Muscle of arm (tissue), 12 donors: ENCODE measurements around the gene TP53. TPM values are rescaled to one million over a fixed set of nuclear protein-coding genes. Genes with fewer than 3 reads are reported as not detected.
"Not testable (repeated sequence)": the region's sequence is repeated elsewhere in the genome, so short reads cannot be mapped to it uniquely, and the experiment has no call there.

Experiments used
- DNase-seq: peaks from one replicate; pipeline ENCODE4 v3.0.0-alpha.2; 2013
- polyA plus RNA-seq, 12 donors: library from polyadenylated mRNA; unstranded; fragments of 120-200 nt; gene quantifications; one replicate each; pipeline ENCODE4 v1.2.1, GENCODE V29; 2013; ENCODE audit not compliant: insufficient read length in 12 of 12

Gene TP53
- polyA plus RNA-seq, 12 donors = 32.5 to 874 (median 37.6) TPM

DNA sequence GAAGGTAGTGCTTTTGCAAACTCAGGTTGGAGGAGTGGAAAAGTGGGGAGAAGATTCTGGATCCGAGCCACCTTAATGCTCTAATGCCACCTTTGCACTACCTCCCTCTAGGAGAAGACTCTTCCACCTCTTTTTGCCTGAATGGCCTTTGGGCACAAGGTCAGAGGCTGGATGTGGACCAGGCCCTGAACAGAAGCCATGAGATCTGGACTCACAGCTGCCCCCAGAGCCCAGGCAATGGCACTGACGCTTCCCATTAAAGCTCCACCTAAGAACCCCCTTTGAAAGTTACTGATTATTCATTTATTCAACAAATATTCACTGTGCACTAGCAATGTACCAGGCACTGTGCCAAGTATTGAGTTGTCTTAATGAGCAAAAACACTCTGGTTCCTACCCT is 54.2 kb downstream of the TP53 start:
- no peak for DNase-seq

GRCh38 chr17:7632492-7632894 is 54.8 kb downstream of the TP53 start:
- no peak for DNase-seq

GRCh38 chr17:7631398-7632380 is 55.6 kb downstream of the TP53 start:
- DNase-seq = no peak

DNA sequence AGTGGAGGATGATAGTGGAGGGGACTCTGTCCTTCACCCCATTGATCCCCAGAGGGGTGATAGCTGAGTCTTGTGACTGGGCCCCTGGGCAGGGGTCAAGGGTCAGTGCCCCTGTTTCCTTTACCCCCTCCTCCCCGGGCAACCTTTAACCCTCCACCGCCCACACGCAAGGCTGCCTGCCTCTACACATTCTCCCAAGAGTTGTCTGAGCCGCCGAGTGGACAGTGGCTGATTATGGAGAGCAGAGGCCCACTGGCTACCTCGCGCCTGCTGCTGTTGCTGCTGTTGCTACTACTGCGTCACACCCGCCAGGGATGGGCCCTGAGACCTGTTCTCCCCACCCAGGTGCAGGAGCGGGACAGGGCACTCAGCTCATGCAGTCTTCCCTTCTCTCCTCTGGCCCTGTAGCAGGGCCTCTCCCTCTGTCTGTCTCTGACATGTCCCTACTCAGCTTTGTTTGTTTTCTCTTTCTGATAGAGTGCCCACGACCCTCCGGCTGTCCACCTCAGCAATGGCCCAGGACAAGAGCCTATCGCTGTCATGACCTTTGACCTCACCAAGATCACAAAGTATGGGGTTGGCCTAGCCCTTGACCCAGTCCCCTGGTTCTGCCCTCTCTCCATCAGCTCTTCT is 57.2 kb downstream of the TP53 start, which contains the start of gene SHBG:
Gene SHBG, plus strand, starts transcription at position 197 of the 633 bp plus-strand sequence. Its CDS starts 38 bp downstream, at position 235.
- no peak for DNase-seq

GRCh38 chr17:7627250-7628121 is 59.8 kb downstream of the TP53 start, which contains the start of gene SAT2:
Gene SAT2, minus strand, starts transcription at chr17:7627821. Its CDS starts 186 bp downstream, at chr17:7627635.
- peak; percentile 95 for DNase-seq

GRCh38 chr17:7626956-7627249 is 60.4 kb downstream of the TP53 start:
- DNase-seq = no peak

- no peak for DNase-seq
Measured at GRCh38 chr17:7626307-7626706, 61.0 kb downstream of the TP53 start.

GRCh38 chr17:7625749-7626148 is 61.5 kb downstream of the TP53 start:
- not testable (repeated sequence) for DNase-seq

DNA sequence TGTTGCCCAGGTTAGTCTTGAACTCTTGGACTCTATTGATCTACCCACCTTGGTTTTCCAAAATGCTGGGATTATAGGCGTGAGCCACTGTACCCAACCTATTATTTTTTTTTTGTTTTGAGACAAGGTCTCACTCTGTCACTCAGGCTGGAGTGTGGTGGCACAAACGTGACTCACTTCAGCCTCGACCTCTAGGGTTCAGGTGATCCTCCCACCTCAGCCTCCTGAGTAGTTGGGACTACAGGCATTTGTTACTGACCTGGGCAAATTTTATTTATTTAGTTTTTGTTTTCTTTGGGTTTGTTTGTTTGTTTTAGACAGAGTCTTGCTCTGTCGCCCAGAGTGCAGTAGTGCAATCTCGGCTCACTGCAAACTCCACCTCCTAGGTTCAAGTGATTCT is 63.6 kb downstream of the TP53 start:
- no peak for DNase-seq

DNA sequence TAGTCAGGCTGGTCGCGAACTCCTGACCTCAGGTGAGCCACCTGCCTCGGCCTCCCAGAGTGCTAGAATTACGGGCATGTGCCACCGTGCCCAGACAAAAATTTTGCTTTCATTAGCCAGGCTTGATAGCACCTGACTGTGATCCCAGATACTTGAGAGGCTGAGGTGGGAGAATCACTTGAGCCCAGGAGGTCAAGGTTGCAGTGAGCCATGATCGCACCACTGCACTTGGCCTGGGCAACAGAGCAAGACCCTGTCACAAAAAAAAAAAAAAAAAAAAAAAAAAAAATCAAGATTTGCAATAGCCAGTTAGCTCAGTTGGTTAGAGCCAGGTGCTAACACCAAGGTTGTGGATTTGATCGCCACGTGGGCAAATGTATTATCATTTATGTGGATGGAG is 66.5 kb downstream of the TP53 start:
- DNase-seq = no peak

DNA sequence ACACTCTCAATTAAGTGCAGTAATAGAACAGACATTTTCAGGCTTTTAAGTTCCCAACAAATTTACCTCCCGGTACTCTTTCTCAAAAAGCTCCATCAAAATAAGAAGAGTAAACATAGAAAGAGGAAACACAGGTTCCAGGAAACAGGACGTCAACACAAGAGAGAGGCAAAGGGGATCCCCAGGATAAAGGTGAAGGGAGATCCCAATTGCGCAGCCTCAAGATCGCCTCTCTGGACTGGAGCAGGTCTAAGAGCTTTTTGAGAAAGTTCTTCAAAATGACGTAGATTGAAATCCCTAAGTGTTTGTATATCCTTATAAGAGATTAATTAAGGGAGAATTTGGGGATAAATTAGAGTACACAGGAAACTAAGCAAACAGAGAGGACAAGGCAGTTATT is 68.7 kb downstream of the TP53 start:
- DNase-seq = no peak

Other genes with a start within 250 kb of the TP53 start
- gene FGF11, start 248.0 kb downstream of the TP53 start, polyA plus RNA-seq = 10 to 100 TPM in 1 of 12 donors, 1 to 10 TPM in 9, under 1 TPM in 1, not detected in 1; 0.97 to 15.9 (median 2.4) TPM
- gene CHRNB1, start 242.4 kb downstream of the TP53 start, polyA plus RNA-seq = 10 to 100 TPM in 11 of 12 donors, not detected in 1; 35.1 to 91.7 (median 79.7) TPM
- gene ZBTB4, start 207.9 kb downstream of the TP53 start, polyA plus RNA-seq = 10 to 100 TPM in 11 of 12 donors, not detected in 1; 20.6 to 54.7 (median 24.4) TPM
- under 1 TPM in 9 of 12 donors, not detected in 3; 0.08 to 0.65 (median 0.29) TPM for gene SLC35G6, start 206.0 kb downstream of the TP53 start, polyA plus RNA-seq
- 100 to 1,000 TPM in 2 of 12 donors, 10 to 100 TPM in 10; 42.7 to 443 (median 60.3) TPM for gene POLR2A, start 203.1 kb downstream of the TP53 start, polyA plus RNA-seq
- gene TNFSF12, start 138.4 kb downstream of the TP53 start, polyA plus RNA-seq = 10 to 100 TPM in 11 of 12 donors, not detected in 1; 18.6 to 34.0 (median 24.7) TPM
- 10 to 100 TPM in 1 of 12 donors, 1 to 10 TPM in 10, not detected in 1; 2.8 to 21.1 (median 4.4) TPM for gene TNFSF13, start 128.7 kb downstream of the TP53 start, polyA plus RNA-seq
- 10 to 100 TPM in 11 of 12 donors, not detected in 1; 30.8 to 61.1 (median 43.5) TPM for gene SENP3, start 125.6 kb downstream of the TP53 start, polyA plus RNA-seq
- gene CD68, start 107.9 kb downstream of the TP53 start, polyA plus RNA-seq = 100 to 1,000 TPM in 1 of 12 donors, 10 to 100 TPM in 10, not detected in 1; 16.8 to 222 (median 25.6) TPM
- 10 to 100 TPM in 11 of 12 donors, not detected in 1; 26.7 to 60.9 (median 46.7) TPM for gene MPDU1, start 103.6 kb downstream of the TP53 start, polyA plus RNA-seq
- gene SOX15, start 97.4 kb downstream of the TP53 start, polyA plus RNA-seq = 10 to 100 TPM in 1 of 12 donors, 1 to 10 TPM in 9, not detected in 2; 1.3 to 12.9 (median 1.8) TPM
- gene FXR2, start 72.6 kb downstream of the TP53 start, polyA plus RNA-seq = 10 to 100 TPM in 11 of 12 donors, not detected in 1; 30.5 to 71.8 (median 37.0) TPM
- gene SAT2, start 59.7 kb downstream of the TP53 start, polyA plus RNA-seq = 10 to 100 TPM in 11 of 12 donors, not detected in 1; 44.5 to 83.2 (median 68.8) TPM
- gene SHBG, start 57.4 kb downstream of the TP53 start, polyA plus RNA-seq = 1 to 10 TPM in 7 of 12 donors, under 1 TPM in 3, not detected in 2; 0.60 to 2.1 (median 1.2) TPM
- 10 to 100 TPM in 11 of 12 donors, not detected in 1; 15.8 to 39.9 (median 26.1) TPM for gene ATP1B2, start 36.6 kb downstream of the TP53 start, polyA plus RNA-seq
- gene WRAP53, start 987 bp upstream of the TP53 start, polyA plus RNA-seq = 1 to 10 TPM in 11 of 12 donors, not detected in 1; 5.1 to 9.9 (median 7.5) TPM
- 10 to 100 TPM in 2 of 12 donors, 1 to 10 TPM in 9, not detected in 1; 3.2 to 15.0 (median 6.0) TPM for gene EFNB3, start 17.7 kb upstream of the TP53 start, polyA plus RNA-seq
- 10 to 100 TPM in 2 of 12 donors, 1 to 10 TPM in 9, not detected in 1; 2.3 to 13.6 (median 3.8) TPM for gene DNAH2, start 30.3 kb upstream of the TP53 start, polyA plus RNA-seq
- gene KDM6B, start 146.7 kb upstream of the TP53 start, polyA plus RNA-seq = 10 to 100 TPM in 11 of 12 donors, not detected in 1; 10.9 to 26.5 (median 14.6) TPM
- gene TMEM88, start 167.6 kb upstream of the TP53 start, polyA plus RNA-seq = 10 to 100 TPM in 11 of 12 donors, not detected in 1; 14.1 to 29.0 (median 20.2) TPM
- gene NAA38, start 170.1 kb upstream of the TP53 start, polyA plus RNA-seq = 10 to 100 TPM in 11 of 12 donors, not detected in 1; 34.8 to 74.9 (median 41.8) TPM
- 10 to 100 TPM in 4 of 12 donors, 1 to 10 TPM in 7, not detected in 1; 6.7 to 14.1 (median 8.7) TPM for gene CYB5D1, start 170.5 kb upstream of the TP53 start, polyA plus RNA-seq
- 100 to 1,000 TPM in 2 of 12 donors, 10 to 100 TPM in 9, not detected in 1; 56.4 to 524 (median 74.2) TPM for gene CHD3, start 201.3 kb upstream of the TP53 start, polyA plus RNA-seq
- 1 to 10 TPM in 10 of 12 donors, not detected in 2; 2.4 to 4.8 (median 3.0) TPM for gene RNF227, start 228.8 kb upstream of the TP53 start, polyA plus RNA-seq
- 10 to 100 TPM in 1 of 12 donors, 1 to 10 TPM in 9, not detected in 2; 2.5 to 18.8 (median 6.0) TPM for gene KCNAB3, start 242.4 kb upstream of the TP53 start, polyA plus RNA-seq
- gene TRAPPC1, start 244.5 kb upstream of the TP53 start, polyA plus RNA-seq = 10 to 100 TPM in 11 of 12 donors, not detected in 1; 76.1 to 93.9 (median 82.4) TPM
- gene CNTROB, start 244.7 kb upstream of the TP53 start, polyA plus RNA-seq = 10 to 100 TPM in 11 of 12 donors, not detected in 1; 24.9 to 62.8 (median 31.2) TPM